HEK293 (cell line): ENCODE measurements around the gene GJC1.

Experiments
- BCL6B ChIP-seq: fragments of 450-650 bp; formaldehyde crosslinking; IDR thresholded peaks from 2 replicates; pipeline ENCODE4 v1.5.1; 2017; ENCODE audit warnings: missing biosample characterization, missing genetic modification characterization
- MZF1 ChIP-seq: fragments of 450-650 bp; formaldehyde crosslinking; IDR thresholded peaks from 2 replicates; pipeline ENCODE4 v1.5.1; 2017; ENCODE audit warnings: missing biosample characterization, missing genetic modification characterization, borderline replicate concordance
- YY1 ChIP-seq: fragments of 450-650 bp; formaldehyde crosslinking; IDR thresholded peaks from 2 replicates; pipeline ENCODE4 v1.5.1; 2018; ENCODE audit warnings: missing biosample characterization, missing genetic modification characterization
- YY2 ChIP-seq: fragments of 450-650 bp; formaldehyde crosslinking; IDR thresholded peaks from 2 replicates; pipeline ENCODE4 v1.5.1; 2016; ENCODE audit warnings: missing biosample characterization, missing genetic modification characterization
- ZBTB10 ChIP-seq: fragments of 450-650 bp; formaldehyde crosslinking; IDR thresholded peaks from 2 replicates; pipeline ENCODE4 v1.5.1; 2016; ENCODE audit warnings: missing biosample characterization, missing genetic modification characterization
- ZBTB20 ChIP-seq: fragments of 450-650 bp; formaldehyde crosslinking; IDR thresholded peaks from 2 replicates; pipeline ENCODE4 v1.5.1; 2016; ENCODE audit warnings: missing biosample characterization, missing genetic modification characterization
- ZFP3 ChIP-seq: fragments of 450-650 bp; formaldehyde crosslinking; IDR thresholded peaks from 2 replicates; pipeline ENCODE4 v1.5.1; 2016; ENCODE audit warnings: low read depth, missing biosample characterization, missing genetic modification characterization
- ZFP41 ChIP-seq: fragments of 450-650 bp; formaldehyde crosslinking; IDR thresholded peaks from 2 replicates; pipeline ENCODE4 v1.5.1; 2016; ENCODE audit warnings: missing biosample characterization, missing genetic modification characterization, borderline replicate concordance
- ZNF214 ChIP-seq: fragments of 450-650 bp; formaldehyde crosslinking; IDR thresholded peaks from 2 replicates; pipeline ENCODE4 v1.5.1; 2017; ENCODE audit warnings: missing biosample characterization, mild to moderate bottlenecking, missing genetic modification characterization, borderline replicate concordance
- ZNF768 ChIP-seq: fragments of 450-650 bp; formaldehyde crosslinking; IDR thresholded peaks from 2 replicates; pipeline ENCODE4 v1.5.1; 2018; ENCODE audit warnings: missing biosample characterization, mild to moderate bottlenecking, missing genetic modification characterization
- ZSCAN30 ChIP-seq: fragments of 450-650 bp; IDR thresholded peaks from 2 replicates; pipeline ENCODE4 v1.5.1; 2018; ENCODE audit warnings: missing biosample characterization, mild to moderate bottlenecking, missing genetic modification characterization, moderate library complexity
- TF ChIP-seq, protein P1 (sequence below): fragments of 450-650 bp; formaldehyde crosslinking; IDR thresholded peaks from 2 replicates; pipeline ENCODE4 v1.5.1; 2016; ENCODE audit warnings: missing biosample characterization, missing genetic modification characterization
- TF ChIP-seq, protein P2 (sequence below): fragments of 450-650 bp; formaldehyde crosslinking; IDR thresholded peaks from 2 replicates; pipeline ENCODE4 v1.5.1; 2016; ENCODE audit warnings: missing biosample characterization, missing genetic modification characterization

DNA sequence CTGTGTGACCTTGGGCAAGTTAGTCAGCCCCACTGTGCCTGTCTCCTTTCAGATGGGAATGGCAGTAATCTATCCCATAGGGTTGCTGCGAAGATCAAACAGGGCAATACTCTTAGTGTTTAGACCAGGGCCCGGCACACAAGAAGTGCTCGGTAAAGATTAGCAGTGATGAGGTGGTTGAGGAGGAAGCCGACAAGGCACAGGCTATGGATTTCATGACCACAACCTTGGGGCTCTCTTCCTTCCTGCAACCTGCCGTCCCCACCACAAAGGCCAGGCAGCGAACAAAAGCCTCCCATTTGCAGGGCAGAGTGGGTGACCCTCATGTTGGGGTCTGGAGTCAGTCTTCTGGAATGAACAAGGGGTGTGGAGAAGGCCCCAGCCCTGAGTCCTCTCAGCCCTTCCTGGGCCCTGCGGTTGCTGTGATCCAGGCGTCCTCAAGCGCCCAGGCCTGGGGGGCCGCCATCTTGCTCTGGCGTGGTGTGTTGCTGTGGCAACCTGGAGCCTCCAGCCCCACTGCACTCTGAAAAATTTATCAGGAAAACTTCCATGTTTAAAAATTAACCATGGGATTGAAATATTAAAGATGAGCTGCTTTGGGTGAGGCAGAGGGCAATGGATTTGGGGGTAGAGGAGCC is 61.5 kb downstream of the GJC1 start:
- TF ChIP-seq ZFP41 = no peak
- no peak for TF ChIP-seq ZBTB20 (tag by site-specific recombination)
- TF ChIP-seq YY1 (tag by site-specific recombination) = no peak
- no peak for TF ChIP-seq ZNF214
- TF ChIP-seq ZFP3 (tag by site-specific recombination) = no peak
- TF ChIP-seq ZBTB10 (tag by site-specific recombination) = no peak
- no peak for TF ChIP-seq YY2
- TF ChIP-seq, protein P1, sequence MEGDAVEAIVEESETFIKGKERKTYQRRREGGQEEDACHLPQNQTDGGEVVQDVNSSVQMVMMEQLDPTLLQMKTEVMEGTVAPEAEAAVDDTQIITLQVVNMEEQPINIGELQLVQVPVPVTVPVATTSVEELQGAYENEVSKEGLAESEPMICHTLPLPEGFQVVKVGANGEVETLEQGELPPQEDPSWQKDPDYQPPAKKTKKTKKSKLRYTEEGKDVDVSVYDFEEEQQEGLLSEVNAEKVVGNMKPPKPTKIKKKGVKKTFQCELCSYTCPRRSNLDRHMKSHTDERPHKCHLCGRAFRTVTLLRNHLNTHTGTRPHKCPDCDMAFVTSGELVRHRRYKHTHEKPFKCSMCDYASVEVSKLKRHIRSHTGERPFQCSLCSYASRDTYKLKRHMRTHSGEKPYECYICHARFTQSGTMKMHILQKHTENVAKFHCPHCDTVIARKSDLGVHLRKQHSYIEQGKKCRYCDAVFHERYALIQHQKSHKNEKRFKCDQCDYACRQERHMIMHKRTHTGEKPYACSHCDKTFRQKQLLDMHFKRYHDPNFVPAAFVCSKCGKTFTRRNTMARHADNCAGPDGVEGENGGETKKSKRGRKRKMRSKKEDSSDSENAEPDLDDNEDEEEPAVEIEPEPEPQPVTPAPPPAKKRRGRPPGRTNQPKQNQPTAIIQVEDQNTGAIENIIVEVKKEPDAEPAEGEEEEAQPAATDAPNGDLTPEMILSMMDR (tag by site-specific recombination) = no peak
- no peak for TF ChIP-seq ZNF768
- no peak for TF ChIP-seq BCL6B (tag by site-specific recombination)
- TF ChIP-seq ZSCAN30 (tag by site-specific recombination) = no peak
- TF ChIP-seq, protein P2, sequence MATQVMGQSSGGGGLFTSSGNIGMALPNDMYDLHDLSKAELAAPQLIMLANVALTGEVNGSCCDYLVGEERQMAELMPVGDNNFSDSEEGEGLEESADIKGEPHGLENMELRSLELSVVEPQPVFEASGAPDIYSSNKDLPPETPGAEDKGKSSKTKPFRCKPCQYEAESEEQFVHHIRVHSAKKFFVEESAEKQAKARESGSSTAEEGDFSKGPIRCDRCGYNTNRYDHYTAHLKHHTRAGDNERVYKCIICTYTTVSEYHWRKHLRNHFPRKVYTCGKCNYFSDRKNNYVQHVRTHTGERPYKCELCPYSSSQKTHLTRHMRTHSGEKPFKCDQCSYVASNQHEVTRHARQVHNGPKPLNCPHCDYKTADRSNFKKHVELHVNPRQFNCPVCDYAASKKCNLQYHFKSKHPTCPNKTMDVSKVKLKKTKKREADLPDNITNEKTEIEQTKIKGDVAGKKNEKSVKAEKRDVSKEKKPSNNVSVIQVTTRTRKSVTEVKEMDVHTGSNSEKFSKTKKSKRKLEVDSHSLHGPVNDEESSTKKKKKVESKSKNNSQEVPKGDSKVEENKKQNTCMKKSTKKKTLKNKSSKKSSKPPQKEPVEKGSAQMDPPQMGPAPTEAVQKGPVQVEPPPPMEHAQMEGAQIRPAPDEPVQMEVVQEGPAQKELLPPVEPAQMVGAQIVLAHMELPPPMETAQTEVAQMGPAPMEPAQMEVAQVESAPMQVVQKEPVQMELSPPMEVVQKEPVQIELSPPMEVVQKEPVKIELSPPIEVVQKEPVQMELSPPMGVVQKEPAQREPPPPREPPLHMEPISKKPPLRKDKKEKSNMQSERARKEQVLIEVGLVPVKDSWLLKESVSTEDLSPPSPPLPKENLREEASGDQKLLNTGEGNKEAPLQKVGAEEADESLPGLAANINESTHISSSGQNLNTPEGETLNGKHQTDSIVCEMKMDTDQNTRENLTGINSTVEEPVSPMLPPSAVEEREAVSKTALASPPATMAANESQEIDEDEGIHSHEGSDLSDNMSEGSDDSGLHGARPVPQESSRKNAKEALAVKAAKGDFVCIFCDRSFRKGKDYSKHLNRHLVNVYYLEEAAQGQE (tag by site-specific recombination) = no peak
- TF ChIP-seq MZF1 (tag by site-specific recombination) = no peak
